Left colon (tissue), 2 donors: Measurements from ENCODE around the gene ANKRD9. TPM values are rescaled to one million over a fixed set of nuclear protein-coding genes. Genes with fewer than 3 reads are reported as not detected.
"Not testable (repeated sequence)": the region's sequence is repeated elsewhere in the genome, so short reads cannot be mapped to it uniquely, and the experiment has no call there.

Source experiments
- ATAC-seq: fragments of 200-7000 bp; cut with Tn5 transposase; one replicate; pipeline ENCODE4 v1.9.1; 2020; ENCODE audit warnings: mild to moderate bottlenecking, moderate library complexity
- DNase-seq, 2 donors: peaks; one replicate each; pipeline ENCODE4 v3.0.0-alpha.2; 2020
- intact Hi-C, 2 donors: fragments of 100-400 bp; cut with DNase I in 1 of 2; cut with micrococcal nuclease in 1 of 2; formaldehyde crosslinking; loops; one replicate each; pipeline versions ENCODE4 v1.11.2 to v1.14.0; 2022; cut with DNase I, micrococcal nuclease
- long read RNA-seq: library from polyadenylated mRNA; unstranded; transcript quantifications from one replicate; pipeline ENCODE4 v2.0.0, GENCODE V29; 2021
- total RNA-seq, 2 donors: library from RNA; stranded (reverse); fragmentation: NEBNext Ultra II Directional; extraction: Animal tissue kit (Norgen Biotek cat#: 25700); gene quantifications; one replicate each; pipeline ENCODE4 v1.2.1, GENCODE V29; 2021
- donor health status: DM: no; HTN: no; CAD: no.
- donor health status: DM: yes; HTN: yes; CAD: no.

Gene ANKRD9
- total RNA-seq, result 100 to 1,000 TPM; 105 to 117 TPM
- long read RNA-seq, full-length matches to known transcripts, result 166 of 231 reads
- long read RNA-seq, partial matches to known transcripts, result 20 of 231 reads
- long read RNA-seq, other reads (novel, unspliced or antisense), result 45 of 231 reads

- ATAC-seq (peak; percentile 59), DNase-seq (peak; percentile 93 to 97)
- intact Hi-C loops, result no loop called here
These were observed at the start of gene ANKRD9 for GRCh38 chr14:102509746-102510615. Gene ANKRD9, minus strand, starts transcription at chr14:102509776. Its CDS starts 1,887 bp downstream, at chr14:102507889.

GRCh38 chr14:102558556-102558955, 49.0 kb upstream of the ANKRD9 start:
- DNase-seq (no peak), ATAC-seq (no peak)
- intact Hi-C loops, result no loop called here

GRCh38 chr14:102557434-102558226, 48.1 kb upstream of the ANKRD9 start:
- intact Hi-C loops, result no loop called here
- DNase-seq, result no peak
- no peak for ATAC-seq

- no peak for DNase-seq
- intact Hi-C loops, result no loop called here
- no peak for ATAC-seq
These were observed 46.6 kb upstream of the ANKRD9 start for GRCh38 chr14:102556098-102556677.

GRCh38 chr14:102554821-102555819, 45.5 kb upstream of the ANKRD9 start:
- ATAC-seq (peak; percentile 72), DNase-seq (peak; percentile 56 to 72)
- intact Hi-C loops, result no loop called here

- intact Hi-C loops, result no loop called here
- DNase-seq (peak; percentile 44 to 74), ATAC-seq (peak; percentile 52)
These were observed 42.6 kb upstream of the ANKRD9 start for GRCh38 chr14:102551995-102552705.

GRCh38 chr14:102550927-102551401, 41.4 kb upstream of the ANKRD9 start:
- intact Hi-C loops, DNase-seq, ATAC-seq: not testable (repeated sequence)

- no peak for DNase-seq
- no peak for ATAC-seq
- intact Hi-C loops, result no loop called here
These were observed 39.2 kb upstream of the ANKRD9 start for GRCh38 chr14:102548616-102549240.

- ATAC-seq (peak; percentile 33), DNase-seq (peak in 1 of 2 donors; percentile 35)
- intact Hi-C loops, result no loop called here
These were observed 36.1 kb upstream of the ANKRD9 start for GRCh38 chr14:102545461-102546265.

- intact Hi-C loops, result no loop called here
- peak; percentile 73 to 75 for DNase-seq
- peak; percentile 85 for ATAC-seq
These were observed 35.3 kb upstream of the ANKRD9 start for GRCh38 chr14:102544747-102545460.

- ATAC-seq (no peak), DNase-seq (no peak)
- intact Hi-C loops, result no loop called here
These were observed 34.6 kb upstream of the ANKRD9 start for GRCh38 chr14:102544046-102544746.

- ATAC-seq, result no peak
- intact Hi-C loops, result no loop called here
- DNase-seq, result no peak
These were observed 32.2 kb upstream of the ANKRD9 start for GRCh38 chr14:102541771-102542170.

- ATAC-seq, DNase-seq, intact Hi-C loops: not testable (repeated sequence)
These were observed 31.5 kb upstream of the ANKRD9 start for GRCh38 chr14:102541029-102541491.

- DNase-seq (no peak), ATAC-seq (no peak)
- intact Hi-C loops, result no loop called here
These were observed 30.9 kb upstream of the ANKRD9 start for GRCh38 chr14:102540315-102541028.
